OCI-LY1 (cell line): Measurements from ENCODE around the gene CMTM4.

Experiments used
- H2AFZ ChIP-seq: fragments of 200-600 bp; sonication (generic), shearing (Covaris generic); 2 replicates; pipeline ENCODE4 v1.6.0; 2014; ENCODE audit warnings: antibody characterized with exemption, mild to moderate bottlenecking, low read length
- H3F3A ChIP-seq: fragments of 200-600 bp; sonication (generic), shearing (Covaris generic); 2 replicates; pipeline ENCODE4 v1.6.0; 2014; ENCODE audit warnings: mild to moderate bottlenecking, antibody characterized with exemption, low read length, moderate library complexity; ENCODE audit not compliant: insufficient read depth
- H3K27ac ChIP-seq: fragments of 200-600 bp; sonication (generic); 2 replicates; pipeline ENCODE4 v1.5.1; 2014; ENCODE audit warnings: low read length, mixed run types, mild to moderate bottlenecking, low read depth; ENCODE audit not compliant: poor library complexity, severe bottlenecking
- H3K27me3 ChIP-seq: fragments of 200-600 bp; sonication (generic); 2 replicates; pipeline ENCODE4 v1.6.0; 2014; ENCODE audit warnings: antibody characterized with exemption, mild to moderate bottlenecking, low read length, moderate library complexity; ENCODE audit not compliant: insufficient read depth
- H3K36me3 ChIP-seq: fragments of 200-600 bp; sonication (generic); 2 replicates; pipeline ENCODE4 v1.6.1; 2014; ENCODE audit warnings: mild to moderate bottlenecking, antibody characterized with exemption, low read length, moderate library complexity, mixed read lengths; ENCODE audit not compliant: insufficient read depth
- H3K4me1 ChIP-seq: fragments of 200-600 bp; sonication (generic); 2 replicates; pipeline ENCODE4 v1.5.1; 2014; ENCODE audit warnings: mild to moderate bottlenecking, low read length, moderate library complexity; ENCODE audit not compliant: insufficient read depth, severe bottlenecking
- H3K4me2 ChIP-seq: fragments of 200-600 bp; sonication (generic), shearing (Covaris generic); 2 replicates; pipeline ENCODE4 v1.6.1; 2014; ENCODE audit warnings: low read length
- H3K4me3 ChIP-seq: fragments of 200-600 bp; sonication (generic); 2 replicates; pipeline ENCODE4 v1.5.1; 2014; ENCODE audit warnings: low read length, low read depth, mild to moderate bottlenecking, mixed read lengths; ENCODE audit not compliant: poor library complexity, severe bottlenecking
- H3K79me2 ChIP-seq: fragments of 200-600 bp; shearing (Covaris generic); 2 replicates; pipeline ENCODE4 v1.6.1; 2016; ENCODE audit warnings: mixed run types, low read length, mixed read lengths; ENCODE audit not compliant: insufficient read depth
- H3K9ac ChIP-seq: fragments of 200-600 bp; sonication (generic), shearing (Covaris generic); 2 replicates; pipeline ENCODE4 v1.6.1; 2014; ENCODE audit warnings: mild to moderate bottlenecking, low read length, mixed read lengths
- H3K9me2 ChIP-seq: fragments of 200-600 bp; sonication (generic), shearing (Covaris generic); 2 replicates; pipeline ENCODE4 v1.6.1; 2014; ENCODE audit warnings: low read depth, mild to moderate bottlenecking, low read length, mixed read lengths
- H3K9me3 ChIP-seq: fragments of 200-600 bp; shearing (Covaris generic); 2 replicates; pipeline ENCODE4 v1.6.1; 2014; ENCODE audit warnings: low read length, mixed read lengths
- H4K20me1 ChIP-seq: fragments of 200-600 bp; sonication (generic), shearing (Covaris generic); 2 replicates; pipeline ENCODE4 v1.6.0; 2016; ENCODE audit warnings: mild to moderate bottlenecking, low read length; ENCODE audit not compliant: insufficient read depth
- EZH2 ChIP-seq: fragments of 200-600 bp; sonication (generic), shearing (Covaris generic); IDR thresholded peaks from 2 replicates; pipeline ENCODE4 v1.8.0; 2017; ENCODE audit warnings: borderline replicate concordance, mixed run types, mild to moderate bottlenecking, antibody characterized with exemption, low read length, moderate library complexity, mixed read lengths
- TF ChIP-seq, protein P1 (sequence below): fragments of 200-600 bp; sonication (generic), shearing (Covaris generic); IDR thresholded peaks from 2 replicates; pipeline ENCODE4 v1.5.1; 2017; ENCODE audit warnings: mild to moderate bottlenecking, antibody characterized with exemption, low read length, moderate library complexity, mixed read lengths

Gene CMTM4

DNA sequence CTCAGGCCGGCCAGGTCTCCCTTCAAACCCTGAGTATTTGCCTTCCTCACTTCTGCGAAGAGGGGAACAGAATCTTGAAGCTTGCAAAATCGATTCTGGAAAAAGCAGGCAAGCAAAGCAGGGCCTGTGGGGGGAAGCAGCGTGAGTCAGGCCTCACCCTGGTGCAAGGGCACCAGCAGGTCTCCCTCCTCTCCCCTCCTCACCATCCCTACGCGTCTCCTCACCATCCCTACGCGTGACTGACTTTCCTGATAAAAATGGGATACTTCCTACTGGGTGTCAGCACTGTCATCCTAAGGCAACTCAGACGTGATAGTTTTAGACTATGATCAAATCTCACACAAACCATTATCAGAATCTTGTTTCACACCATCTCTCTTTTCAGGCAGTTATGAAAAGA is 80.0 kb downstream of the CMTM4 start:
- Histone ChIP-seq H4K20me1 (no peaks in the 10 kb centered on the region), H3K79me2 (no peaks in the 10 kb centered on the region), H3K4me2 (no peak overlapping the region), H3K4me1 (no peaks in the 10 kb centered on the region), H3K36me3 (peaks cover 16% of the 10 kb centered on the region), H3K9me3 (no peaks in the 10 kb centered on the region), H3K9ac (no peak overlapping the region), H3K4me3 (no peak overlapping the region), H3K27me3 (no peaks in the 10 kb centered on the region), H3K9me2 (no peaks in the 10 kb centered on the region), H2AFZ (no peak overlapping the region), H3K27ac (no peak overlapping the region), H3F3A (no peaks in the 10 kb centered on the region)
- TF ChIP-seq, protein P1, sequence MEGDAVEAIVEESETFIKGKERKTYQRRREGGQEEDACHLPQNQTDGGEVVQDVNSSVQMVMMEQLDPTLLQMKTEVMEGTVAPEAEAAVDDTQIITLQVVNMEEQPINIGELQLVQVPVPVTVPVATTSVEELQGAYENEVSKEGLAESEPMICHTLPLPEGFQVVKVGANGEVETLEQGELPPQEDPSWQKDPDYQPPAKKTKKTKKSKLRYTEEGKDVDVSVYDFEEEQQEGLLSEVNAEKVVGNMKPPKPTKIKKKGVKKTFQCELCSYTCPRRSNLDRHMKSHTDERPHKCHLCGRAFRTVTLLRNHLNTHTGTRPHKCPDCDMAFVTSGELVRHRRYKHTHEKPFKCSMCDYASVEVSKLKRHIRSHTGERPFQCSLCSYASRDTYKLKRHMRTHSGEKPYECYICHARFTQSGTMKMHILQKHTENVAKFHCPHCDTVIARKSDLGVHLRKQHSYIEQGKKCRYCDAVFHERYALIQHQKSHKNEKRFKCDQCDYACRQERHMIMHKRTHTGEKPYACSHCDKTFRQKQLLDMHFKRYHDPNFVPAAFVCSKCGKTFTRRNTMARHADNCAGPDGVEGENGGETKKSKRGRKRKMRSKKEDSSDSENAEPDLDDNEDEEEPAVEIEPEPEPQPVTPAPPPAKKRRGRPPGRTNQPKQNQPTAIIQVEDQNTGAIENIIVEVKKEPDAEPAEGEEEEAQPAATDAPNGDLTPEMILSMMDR = no peak
- TF ChIP-seq EZH2 = no peak

- Histone ChIP-seq H3F3A (no peaks in the 10 kb centered on the region), H3K36me3 (peaks cover 16% of the 10 kb centered on the region), H3K4me2 (no peak overlapping the region), H3K27ac (no peak overlapping the region), H3K9me3 (no peaks in the 10 kb centered on the region), H3K27me3 (no peaks in the 10 kb centered on the region), H3K9me2 (no peaks in the 10 kb centered on the region), H3K79me2 (no peaks in the 10 kb centered on the region), H3K4me1 (no peaks in the 10 kb centered on the region), H3K9ac (no peak overlapping the region), H2AFZ (no peak overlapping the region), H4K20me1 (no peaks in the 10 kb centered on the region), H3K4me3 (no peak overlapping the region)
- TF ChIP-seq, protein P1 = no peak
- TF ChIP-seq EZH2 = no peak
Observed at GRCh38 chr16:66616169-66616568, 80.4 kb downstream of the CMTM4 start.

GRCh38 chr16:66614161-66614802 is 82.3 kb downstream of the CMTM4 start:
- no peaks in the 10 kb centered on the region for H3K4me1 ChIP-seq
- H3K9me3 ChIP-seq = no peaks in the 10 kb centered on the region
- H3K4me3 ChIP-seq = no peak overlapping the region
- H3K9ac ChIP-seq = no peak overlapping the region
- H3K4me2 ChIP-seq = no peak overlapping the region
- TF ChIP-seq EZH2 = no peak
- TF ChIP-seq, protein P1 = no peak
- H3K79me2 ChIP-seq = no peaks in the 10 kb centered on the region
- H3K27me3 ChIP-seq = no peaks in the 10 kb centered on the region
- H4K20me1 ChIP-seq = no peaks in the 10 kb centered on the region
- no peak overlapping the region for H2AFZ ChIP-seq
- H3F3A ChIP-seq = no peaks in the 10 kb centered on the region
- no peak overlapping the region for H3K27ac ChIP-seq
- no peaks in the 10 kb centered on the region for H3K9me2 ChIP-seq
- peaks cover 25% of the 10 kb centered on the region for H3K36me3 ChIP-seq
